IPS-NIHi7 (cell line): ENCODE results near the gene MTUS2.

Source experiments
- DNase-seq: peaks from one replicate; pipeline ENCODE4 v3.0.0; 2012; ENCODE audit warnings: mixed read lengths; ENCODE audit errors: extremely low spot score

MTUS2 gene

DNA sequence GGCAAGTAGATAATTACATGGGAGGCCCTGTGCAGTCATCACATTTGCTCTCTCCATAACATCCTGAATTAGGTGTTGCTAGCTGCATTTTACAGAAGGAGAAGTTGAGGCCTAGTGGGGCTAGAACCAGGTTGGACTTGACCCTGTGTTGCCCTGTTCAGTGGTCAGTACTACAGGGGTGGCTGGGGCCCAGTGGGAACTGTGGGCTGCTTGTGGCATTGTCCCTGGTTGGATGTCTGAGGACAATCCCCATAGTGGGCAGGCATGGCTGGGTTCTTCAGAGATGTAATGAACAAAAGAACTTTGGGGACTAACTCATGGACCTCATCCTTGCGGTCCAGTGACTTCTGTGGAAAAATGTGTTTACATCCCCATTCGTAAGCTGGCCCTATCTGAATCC lies 38.9 kb downstream of the MTUS2 start:
- DNase-seq = no peak

DNA sequence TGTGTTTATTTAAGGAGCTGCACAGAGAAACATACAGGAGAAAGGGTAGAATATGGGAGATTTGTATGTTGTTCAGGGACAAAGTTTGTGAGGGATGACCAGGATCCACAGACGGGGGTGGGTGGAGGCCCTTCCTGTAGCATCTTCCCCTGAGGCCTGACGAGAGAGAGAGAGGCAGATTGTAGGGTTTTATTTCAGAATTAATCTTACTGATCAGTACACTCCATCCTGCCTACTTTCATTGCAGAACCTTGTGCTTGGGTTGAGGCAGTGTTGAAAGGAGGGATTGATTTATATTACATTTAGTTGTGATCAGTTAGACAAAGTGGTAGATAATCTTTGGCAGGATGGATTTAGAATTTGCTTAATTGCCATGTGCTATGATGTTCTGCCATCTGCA lies 39.6 kb downstream of the MTUS2 start:
- DNase-seq = no peak

DNA sequence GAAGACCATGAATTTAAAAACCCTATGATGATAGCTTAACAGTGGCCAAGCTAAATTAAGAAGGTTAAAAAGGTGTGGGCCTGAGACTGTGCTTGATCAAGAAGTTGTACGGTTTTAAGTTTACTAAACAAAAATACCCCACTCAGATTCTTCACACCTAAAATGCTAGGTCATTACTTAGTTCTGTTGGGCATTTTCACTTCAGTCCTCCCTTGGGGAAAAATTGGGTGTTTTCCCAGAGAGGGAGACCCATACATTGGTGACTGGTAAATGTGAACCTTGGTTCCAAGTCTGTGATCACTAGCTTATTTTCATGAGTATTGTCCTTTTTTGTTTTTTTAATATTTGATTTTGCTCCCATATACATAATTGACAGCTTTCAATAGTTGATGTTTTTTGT lies 44.4 kb downstream of the MTUS2 start:
- no peak for DNase-seq

DNA sequence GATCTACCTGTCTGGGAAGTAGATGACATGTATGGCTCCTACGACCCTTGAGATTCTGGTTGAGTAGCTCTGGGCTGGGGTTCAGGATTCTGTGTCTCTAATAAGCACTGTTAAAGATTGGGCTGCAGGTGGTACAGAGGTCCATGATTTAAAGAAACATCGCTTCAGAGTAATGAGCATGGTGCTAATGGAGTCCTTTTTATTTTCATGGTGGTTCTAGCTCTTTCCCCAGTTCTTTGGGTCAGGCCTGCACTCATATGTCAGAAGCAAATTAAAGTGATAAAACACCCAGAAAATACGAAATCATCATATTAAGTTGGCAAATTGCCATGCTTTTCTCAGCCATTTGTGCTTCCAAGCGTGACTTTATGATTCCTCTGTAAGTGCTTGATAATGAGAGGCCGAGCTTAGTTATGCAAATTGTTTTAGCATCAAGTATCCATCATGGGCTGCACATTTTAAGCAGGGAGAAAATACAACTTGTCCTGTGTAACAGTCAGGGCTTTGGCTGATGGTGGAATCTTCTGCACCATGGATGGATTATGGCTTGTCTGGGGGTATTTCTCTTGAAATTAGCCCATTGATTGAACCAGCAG lies 45.1 kb downstream of the MTUS2 start:
- DNase-seq = no peak

DNA sequence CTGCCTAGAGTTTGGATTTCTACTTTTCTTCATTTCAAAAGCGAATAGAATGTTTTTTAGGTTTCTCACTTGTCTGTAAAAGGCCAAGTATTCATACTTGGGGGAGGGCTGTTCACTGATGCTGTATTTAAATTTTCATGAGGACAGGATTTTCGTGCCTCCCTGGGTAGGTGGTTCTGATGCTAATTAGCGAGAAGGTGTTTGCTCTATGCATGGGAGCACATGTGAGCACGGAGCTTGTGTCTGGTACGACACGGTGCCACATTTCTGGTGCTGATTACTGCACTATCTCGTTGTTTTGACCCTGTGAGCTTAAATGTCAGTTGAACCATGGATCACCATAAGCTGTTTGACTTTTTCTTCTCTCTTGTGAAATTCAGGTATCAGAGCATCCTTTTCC lies 45.8 kb downstream of the MTUS2 start:
- DNase-seq = no peak

DNA sequence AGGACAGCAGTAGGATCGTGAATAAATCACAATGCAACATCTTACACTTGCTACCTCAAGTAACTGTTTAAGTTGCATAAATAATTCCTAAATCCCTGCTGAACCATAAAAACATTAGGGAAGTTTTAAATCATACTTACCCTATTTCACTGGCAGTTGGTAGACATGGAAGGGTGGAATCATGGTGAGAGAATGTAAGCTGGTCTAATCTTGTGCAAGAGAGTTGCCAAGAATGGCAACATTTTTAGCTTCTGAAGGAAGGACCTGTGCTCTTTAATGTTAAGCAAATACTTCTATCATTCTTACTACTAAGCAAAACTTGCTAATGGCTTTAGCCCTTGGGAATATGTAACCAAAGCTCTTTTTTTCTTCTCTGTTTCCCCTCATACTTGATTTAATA lies 46.8 kb downstream of the MTUS2 start:
- no peak for DNase-seq

DNA sequence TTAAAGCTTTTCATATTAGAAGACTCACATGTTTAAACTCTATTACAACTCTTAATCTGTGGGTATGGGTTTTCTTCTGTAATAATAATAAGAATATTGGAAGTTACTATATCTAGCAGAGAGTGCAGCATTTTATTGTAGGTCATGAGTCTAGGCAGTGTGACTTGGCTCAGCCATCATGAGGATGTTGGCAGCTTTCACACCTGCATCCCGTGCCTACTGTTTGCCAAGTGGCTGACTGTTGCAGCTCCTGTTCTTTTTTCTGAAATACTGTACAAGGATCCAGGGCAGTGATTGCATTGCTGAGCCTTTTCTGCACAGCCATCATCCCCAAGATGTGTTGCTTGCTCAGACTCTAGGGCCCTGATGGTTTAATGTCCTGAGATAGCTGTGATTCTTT lies 47.4 kb downstream of the MTUS2 start:
- no peak for DNase-seq

DNA sequence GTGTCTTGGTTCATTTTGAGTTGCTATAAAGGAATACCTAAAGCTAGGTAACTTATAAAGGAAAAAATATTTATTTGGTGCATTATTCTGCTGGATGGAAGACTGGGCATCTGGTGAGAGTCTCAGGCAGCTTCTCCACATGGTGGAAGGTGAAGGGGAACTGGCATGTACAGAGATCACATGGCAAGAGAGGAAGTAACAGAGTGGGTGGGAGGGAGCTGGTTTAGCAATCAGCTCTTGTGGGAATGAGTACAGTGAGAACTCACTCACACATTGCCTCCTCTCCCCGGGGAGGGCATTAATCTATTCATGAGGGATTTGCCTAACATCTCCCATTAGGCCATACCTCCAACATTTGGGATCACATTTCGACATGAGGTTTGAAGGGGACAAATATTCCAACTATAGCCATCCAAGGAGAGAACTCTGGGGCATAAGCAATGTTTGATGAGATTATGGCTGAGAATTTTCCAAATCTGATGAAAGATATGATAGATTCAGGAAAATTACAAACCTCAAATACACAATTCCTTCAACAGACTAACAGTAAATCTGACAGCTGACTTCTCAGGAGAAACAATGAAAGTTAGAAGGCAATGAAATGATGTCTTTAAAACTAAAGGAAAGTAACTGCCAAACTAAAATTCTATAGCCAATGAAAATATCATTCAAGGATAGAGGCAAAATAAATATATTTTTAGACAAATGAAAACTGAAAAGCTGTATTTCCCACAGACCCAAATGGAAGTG lies 52.5 kb downstream of the MTUS2 start:
- DNase-seq = no peak

DNA sequence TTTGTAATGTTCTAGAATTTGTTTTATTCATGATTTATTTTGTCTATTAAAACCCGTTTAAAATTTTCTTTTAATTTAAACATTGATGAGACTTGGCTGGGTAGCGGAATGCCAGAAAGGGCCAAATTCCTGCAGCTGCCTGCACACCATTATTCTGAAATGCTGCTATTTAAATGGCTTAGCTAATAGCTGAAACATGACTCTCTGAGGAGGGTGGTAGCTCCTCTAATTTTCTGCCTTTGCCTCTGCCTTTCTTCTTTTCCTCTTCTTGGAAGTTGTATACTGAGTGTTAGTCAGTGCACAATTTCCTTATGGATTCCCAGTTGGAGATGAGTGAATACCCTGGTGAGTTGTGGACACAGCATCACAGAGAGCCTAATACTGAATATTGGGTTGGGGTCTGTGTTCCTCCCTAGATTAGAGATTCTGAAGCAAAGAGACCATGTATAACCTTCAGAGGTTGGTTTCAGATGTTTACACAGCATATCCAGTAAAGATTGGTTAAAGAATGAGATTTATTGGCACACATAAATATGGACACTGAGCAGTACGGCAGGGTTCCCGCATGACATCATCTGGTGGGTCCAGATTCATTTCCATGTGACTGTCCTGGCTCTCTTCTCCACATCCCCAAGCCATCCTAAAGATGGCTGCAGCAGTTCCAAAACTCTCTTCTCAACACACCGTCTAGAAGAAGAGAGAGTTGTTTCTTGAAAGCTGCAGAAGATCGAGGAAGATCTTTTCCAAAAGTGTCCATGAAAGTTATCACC lies 55.9 kb downstream of the MTUS2 start:
- DNase-seq = no peak

DNA sequence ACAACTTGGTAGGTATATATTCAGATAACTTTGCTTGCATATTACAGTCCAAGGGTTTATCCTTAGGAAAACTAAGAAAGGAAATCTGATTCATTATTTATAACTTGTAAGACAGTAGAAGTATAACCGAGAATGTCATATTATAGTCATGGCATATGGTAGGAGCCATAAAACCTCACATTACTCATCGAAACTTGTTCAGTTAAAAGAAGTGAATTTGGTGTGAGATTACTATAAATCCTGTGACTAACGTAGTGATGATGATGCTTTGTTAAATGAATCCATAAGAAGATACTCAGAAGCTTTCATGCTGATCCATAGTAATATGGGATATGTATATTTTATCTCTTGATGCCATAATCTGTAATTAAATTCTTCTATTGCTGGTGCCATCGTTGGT lies 57.3 kb downstream of the MTUS2 start:
- no peak for DNase-seq

DNA sequence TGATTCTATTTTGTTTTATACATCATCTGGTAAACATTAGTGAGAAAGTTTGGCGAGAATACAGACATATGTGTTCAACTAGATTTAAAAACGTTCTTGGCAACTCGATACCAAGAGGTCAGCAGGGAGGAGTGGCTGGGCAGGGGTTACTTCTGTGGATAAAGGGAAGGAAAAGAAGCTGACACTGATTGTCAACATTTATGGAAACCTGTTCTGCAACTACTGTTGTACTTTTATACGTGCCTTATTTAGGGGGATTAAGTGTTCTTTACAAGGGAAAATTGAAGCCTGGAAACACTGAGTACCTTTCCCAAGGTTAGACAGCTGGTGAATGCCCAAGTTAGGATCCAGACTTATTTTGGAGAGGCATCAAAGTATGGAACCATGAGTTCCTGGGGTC lies 65.0 kb downstream of the MTUS2 start:
- no peak for DNase-seq

DNA sequence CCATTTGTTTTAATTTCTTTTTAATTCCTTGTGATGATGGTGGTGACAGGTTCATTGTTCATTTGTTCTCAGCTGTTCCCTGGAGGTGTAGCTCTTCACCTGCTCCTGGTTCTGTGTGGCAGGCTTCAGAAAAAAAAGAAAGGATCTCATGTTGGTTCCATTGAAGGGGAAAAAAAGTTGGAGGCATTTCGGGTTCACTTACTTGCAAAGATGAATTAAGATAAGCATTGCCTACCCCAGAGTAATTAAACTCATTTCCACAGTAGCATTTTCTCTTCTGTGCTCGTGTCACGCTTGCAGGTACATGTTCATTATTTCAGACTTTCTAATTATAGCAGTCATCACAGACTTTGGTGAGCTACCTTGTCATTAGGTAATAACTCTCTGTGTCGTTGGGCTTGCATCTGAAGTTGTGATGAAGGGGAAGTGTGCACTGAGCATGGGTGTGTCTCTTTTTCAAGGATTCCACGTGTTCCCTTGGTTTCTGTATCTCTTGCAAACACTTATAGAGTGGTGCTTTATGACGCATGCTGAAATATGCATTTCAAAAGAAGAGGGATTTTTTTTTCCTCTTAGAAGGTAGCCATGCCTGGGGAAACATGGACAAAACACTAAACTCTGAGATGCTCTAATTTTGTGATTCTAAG lies 69.1 kb downstream of the MTUS2 start:
- DNase-seq = no peak

DNA sequence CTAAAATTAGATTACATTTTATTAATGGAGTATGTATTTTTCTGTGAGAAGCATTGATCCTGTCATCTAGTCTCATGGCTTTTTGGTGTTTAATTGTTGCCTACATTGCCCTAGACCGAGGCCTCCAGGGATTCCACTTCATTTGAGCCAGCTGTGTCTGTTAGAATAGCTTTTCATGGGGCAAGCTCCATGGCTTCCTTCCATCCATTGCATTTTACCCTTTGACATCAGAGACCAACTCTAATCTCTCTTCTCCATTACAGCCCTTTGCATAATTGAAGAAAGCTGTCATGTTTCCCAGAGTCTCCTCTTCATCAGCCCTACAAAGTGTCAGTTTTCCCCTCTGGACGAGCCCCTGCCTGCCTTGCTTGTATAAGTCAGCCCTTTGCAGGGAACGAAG lies 70.6 kb downstream of the MTUS2 start:
- DNase-seq = no peak

DNA sequence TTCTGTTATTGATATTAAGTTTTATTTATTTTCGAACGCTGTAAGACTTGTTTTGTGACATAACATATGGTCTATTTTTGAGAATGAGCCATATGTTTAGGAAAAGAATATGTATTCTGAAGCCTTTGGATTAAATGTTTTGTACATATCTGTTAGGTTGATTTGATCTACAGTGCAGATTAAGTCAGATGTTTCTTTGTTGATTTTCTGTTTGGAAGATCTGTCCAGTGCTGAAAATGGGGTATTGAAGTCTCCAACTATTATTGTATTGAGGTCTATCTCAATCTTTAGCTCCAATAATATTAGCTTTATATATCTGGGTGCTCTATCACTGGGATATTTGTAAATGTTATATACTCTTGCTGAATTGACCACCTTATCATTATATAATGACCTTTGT lies 97.9 kb downstream of the MTUS2 start:
- DNase-seq = no peak

DNA sequence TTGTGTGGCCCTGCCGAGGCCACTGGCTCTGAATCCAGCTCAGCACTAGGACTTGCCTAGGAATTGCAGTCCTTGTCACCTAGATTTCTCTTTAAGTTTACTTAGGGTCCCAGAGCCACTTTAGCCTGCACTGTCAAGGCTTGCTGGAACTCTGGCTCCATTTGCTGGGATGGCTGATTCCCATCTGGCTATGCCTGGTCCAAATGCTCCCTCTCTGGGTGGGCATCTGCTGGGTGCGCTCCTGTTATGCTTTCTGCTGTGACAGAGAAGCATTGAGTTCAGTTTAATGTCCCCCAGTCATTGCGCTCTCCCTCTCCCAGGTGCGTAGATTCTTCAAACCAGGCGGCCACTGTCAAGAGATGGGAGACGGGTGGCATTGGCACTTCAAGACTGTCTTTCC lies 102.2 kb downstream of the MTUS2 start:
- DNase-seq = no peak

DNA sequence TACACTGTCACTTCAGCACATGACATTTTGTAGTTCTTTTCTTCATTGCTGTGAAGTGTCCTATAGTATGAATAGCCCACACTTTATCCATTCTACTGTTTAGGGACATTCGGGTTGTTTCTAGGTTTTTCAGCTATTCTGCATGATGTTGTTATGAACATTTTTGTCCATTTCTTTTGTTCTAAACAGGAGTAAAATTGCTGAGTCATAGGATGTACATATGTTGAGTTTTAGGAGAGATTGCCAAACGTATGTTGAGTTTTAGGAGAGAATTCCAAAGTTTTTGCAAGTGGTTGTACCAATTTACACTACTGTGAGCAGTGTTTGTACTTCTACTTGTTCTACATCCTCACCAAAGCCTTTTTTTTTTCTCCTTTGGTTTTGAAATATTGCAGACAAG lies 115.0 kb downstream of the MTUS2 start:
- no peak for DNase-seq

DNA sequence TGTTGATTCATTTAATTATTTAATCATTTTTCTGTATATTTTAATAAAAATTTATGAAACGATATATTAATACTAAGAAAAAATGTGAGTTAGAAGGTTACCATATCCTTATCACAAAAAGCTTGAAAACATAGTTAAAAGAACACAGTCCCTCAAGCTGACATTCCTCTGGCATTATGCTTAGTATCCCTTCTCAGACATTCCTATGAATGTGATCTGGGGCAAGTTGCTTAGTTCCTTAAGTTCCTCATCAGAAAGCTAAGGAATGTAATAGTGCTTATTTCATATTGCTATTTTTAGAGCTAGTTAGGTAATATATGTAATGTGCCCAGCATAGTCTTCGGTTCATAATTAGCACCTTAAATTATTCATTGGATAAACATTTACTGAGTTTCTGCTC lies 122.8 kb downstream of the MTUS2 start:
- no peak for DNase-seq

DNA sequence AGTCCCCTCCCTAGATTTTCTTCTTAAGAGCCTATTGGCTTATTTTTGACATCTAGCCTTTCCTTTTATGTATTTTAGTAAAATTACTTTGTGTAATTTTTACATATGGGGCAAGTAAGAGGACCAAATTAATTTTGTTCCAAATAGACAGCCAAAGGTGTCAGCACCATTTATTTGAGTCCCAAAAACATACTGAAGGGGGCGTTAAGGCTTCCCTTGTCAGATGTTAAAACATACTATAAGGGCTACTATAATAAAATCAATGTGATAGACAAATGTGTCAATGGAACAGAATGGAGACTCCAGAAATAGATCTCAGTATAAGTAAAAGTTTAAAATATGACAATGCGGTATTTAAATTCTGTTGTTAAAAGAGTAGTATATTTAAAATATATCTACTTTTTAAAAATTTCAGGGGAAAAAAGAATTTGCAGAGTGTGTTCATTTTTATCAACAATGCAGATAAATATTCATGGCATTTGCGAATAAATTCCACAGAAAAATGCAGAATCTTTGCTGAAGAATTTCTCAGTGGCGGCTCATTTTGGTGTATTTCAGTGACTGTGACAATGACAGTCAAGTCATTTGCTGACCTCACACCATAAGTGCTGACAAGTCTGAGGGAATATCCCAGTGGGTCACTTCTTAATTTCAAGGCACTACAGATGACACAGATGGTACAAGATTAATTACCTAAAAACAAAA lies 133.7 kb downstream of the MTUS2 start:
- DNase-seq = no peak

DNA sequence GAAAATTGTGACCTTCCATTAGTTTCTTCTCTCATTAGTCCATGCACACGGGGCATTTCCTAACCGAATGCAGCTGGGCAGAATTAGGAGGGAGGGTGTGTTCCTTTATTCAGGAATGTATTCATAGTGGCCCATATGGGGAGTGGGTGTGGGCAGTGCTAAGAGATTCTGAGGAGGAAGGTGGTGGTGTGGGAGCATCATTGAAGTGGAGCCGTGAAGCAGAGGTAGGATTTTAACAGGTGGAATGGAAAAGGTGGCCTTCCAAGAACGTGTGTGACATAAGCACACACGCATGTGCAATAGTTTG lies 134.2 kb downstream of the MTUS2 start:
- DNase-seq = no peak

DNA sequence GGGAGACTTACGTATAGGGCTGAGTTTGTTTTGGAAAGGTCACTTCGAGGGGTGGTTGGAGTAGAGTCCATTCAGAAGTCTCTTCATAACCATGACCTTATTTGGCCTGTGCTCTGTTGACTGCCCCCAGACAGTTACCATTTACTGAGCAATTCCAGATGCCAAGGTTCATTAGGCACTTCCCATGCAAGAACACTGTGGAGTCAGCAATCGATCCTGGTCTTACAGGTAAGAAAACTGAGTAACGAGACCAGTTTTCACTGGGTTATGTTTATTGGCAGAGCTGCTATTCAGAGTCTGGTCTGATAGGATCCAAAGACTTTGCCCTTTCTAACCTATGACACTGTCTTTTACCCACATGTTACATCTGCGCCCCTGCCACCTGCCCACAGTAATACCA lies 134.7 kb downstream of the MTUS2 start:
- no peak for DNase-seq

DNA sequence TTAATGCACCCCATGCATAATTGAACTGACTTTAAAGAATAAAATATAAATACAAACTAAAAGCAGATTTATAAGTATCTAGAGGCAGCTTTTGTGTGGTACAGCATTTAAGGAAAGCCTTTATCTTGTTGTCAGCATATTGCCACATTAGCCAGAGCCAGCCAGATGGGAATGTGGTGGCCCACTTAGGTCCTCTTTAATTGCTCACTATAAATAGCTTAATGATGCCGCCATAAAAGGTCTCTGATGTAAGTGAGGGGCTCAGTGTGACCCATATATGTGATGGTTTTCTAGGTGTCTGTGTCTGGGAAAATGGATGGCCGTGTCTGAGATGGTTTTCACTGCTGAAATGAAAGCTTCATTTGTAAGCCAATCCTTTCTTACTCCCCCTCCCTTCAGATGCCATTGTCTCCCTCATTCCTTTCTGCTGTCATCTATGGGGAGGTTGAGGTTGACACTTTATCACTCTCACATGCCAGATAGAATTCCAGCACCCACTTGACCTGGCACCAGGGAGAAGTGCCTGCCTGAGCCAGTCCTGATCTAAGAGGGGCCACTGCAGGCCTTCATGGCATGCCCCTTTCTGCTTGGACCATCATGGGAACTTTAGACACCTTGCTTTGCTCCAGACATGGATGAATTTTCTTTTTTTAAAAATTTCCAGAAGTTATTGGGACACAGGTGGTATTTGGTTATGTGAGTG lies 135.3 kb downstream of the MTUS2 start:
- DNase-seq = no peak

DNA sequence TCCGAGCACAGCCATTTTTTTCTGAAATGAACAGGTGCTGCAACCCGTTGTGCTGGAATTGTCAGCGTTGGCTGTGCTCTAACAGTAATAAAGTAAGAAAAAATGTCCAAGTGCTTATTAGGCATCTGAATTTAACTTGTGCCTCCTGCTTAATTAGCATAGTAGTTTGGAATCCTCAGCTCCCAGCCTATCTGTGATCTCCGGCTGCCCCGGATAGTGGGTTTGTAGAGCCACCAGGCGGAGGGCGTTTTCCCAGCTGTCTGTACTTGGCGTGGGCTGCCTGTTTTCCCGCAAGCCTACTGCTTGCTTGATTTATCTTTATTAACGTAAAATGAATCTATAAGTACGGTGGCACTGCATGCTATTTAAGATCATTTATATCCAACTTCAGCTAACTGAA lies 137.9 kb downstream of the MTUS2 start:
- DNase-seq = no peak
